Fibroblast of lung (primary cell): ENCODE data around the gene EXOC6B.

Source experiments
- CTCF ChIP-seq, 2 donors: IDR thresholded peaks in 1 of 2; conservative IDR thresholded peaks in 1 of 2; 1 replicate in 1 of 2; 2 replicates in 1 of 2; pipeline ENCODE4 v1.5.1; 2011 to 2012; ENCODE audit warnings: low read length in 2 of 2, control low read depth in 1 of 2, inconsistent platforms in 1 of 2, low read depth in 1 of 2, mild to moderate bottlenecking in 1 of 2
- EZH2 ChIP-seq: IDR thresholded peaks from 2 replicates; pipeline ENCODE4 v1.5.1; 2012; ENCODE audit warnings: low read length, control low read depth, mild to moderate bottlenecking; ENCODE audit errors: missing control alignments

- TF ChIP-seq CTCF (conservative IDR thresholded peaks at IDR 0.05 in 1 of 2, IDR thresholded peaks at IDR 0.05 in 1 of 2; ENCODE audit: low read depth in 1 of 2, low read length in 2 of 2) = no peak
- TF ChIP-seq EZH2 = no peak
These were observed 25.5 kb upstream of the EXOC6B start for GRCh38 chr2:72851333-72851732.
